ENCODE data around the gene GNAI2. TPM values are rescaled to one million over a fixed set of nuclear protein-coding genes. Genes with fewer than 3 reads are reported as not detected.

GNAI2 gene
- total RNA-seq, 1 experiment from 2014 or later: 201 TPM

- Histone ChIP-seq H3F3A (ENCODE audit: insufficient read depth, low read depth) (no peaks in the 10 kb centered on the region), H3K27me3 (ENCODE audit: insufficient read depth, low read depth) (no peaks in the 10 kb centered on the region), H3K9me2 (ENCODE audit: insufficient read depth) (no peaks in the 10 kb centered on the region), H4K20me1 (ENCODE audit: insufficient read depth) (no peaks in the 10 kb centered on the region), H2AFZ (no peak overlapping the region), H3K4me2 (no peak overlapping the region), H3K4me3 (no peak overlapping the region), H3K9me3 (ENCODE audit: insufficient read depth, low read depth) (no peaks in the 10 kb centered on the region), H3K36me3 (ENCODE audit: low read depth) (no peaks in the 10 kb centered on the region), H3K4me1 (replicated peaks; ENCODE audit: insufficient read depth) (no peaks in the 10 kb centered on the region), H3K27ac (no peak overlapping the region), H3K79me2 (ENCODE audit: low read depth) (no peaks in the 10 kb centered on the region)
- CTCF ChIA-PET: no interaction called here
- POLR2A ChIA-PET (ENCODE audit: unreplicated experiment): interaction anchor here (0.6 kb wide), 1 partner anchor 18 kb away, joined by 7 read pairs; no protein-coding TSS in a partner anchor
- no peak for TF ChIP-seq CTCF (conservative IDR thresholded peaks at IDR 0.05)
- intact Hi-C loops (cut with micrococcal nuclease; ENCODE audit: unreplicated experiment): no loop called here
- DNase-seq: no peak
- no TSS peak for BruUV-seq (replicated peaks)
Observed at GRCh38 chr3:50217681-50218080, 18.3 kb upstream of the GNAI2 start.

- BruUV-seq (replicated peaks): no TSS peak
- H3K4me1 ChIP-seq (replicated peaks; ENCODE audit: insufficient read depth): no peaks in the 10 kb centered on the region
- POLR2A ChIA-PET (ENCODE audit: unreplicated experiment): interaction anchor here (0.6 kb wide), 1 partner anchor 50 kb away, joined by 4 read pairs; no protein-coding TSS in a partner anchor
- CTCF ChIA-PET: interaction anchor here (0.6 kb wide), 1 partner anchor 357 kb away, joined by 3 read pairs; no protein-coding TSS in a partner anchor
- no peaks in the 10 kb centered on the region for H3F3A ChIP-seq (ENCODE audit: insufficient read depth, low read depth)
- H3K9me3 ChIP-seq (ENCODE audit: insufficient read depth, low read depth): no peaks in the 10 kb centered on the region
- no peaks in the 10 kb centered on the region for H3K9me2 ChIP-seq (ENCODE audit: insufficient read depth)
- no peak overlapping the region for H2AFZ ChIP-seq
- no peak overlapping the region for H3K27ac ChIP-seq
- H3K79me2 ChIP-seq (ENCODE audit: low read depth): no peaks in the 10 kb centered on the region
- no peaks in the 10 kb centered on the region for H4K20me1 ChIP-seq (ENCODE audit: insufficient read depth)
- H3K27me3 ChIP-seq (ENCODE audit: insufficient read depth, low read depth): no peaks in the 10 kb centered on the region
- no peak for DNase-seq
- H3K4me2 ChIP-seq: no peak overlapping the region
- intact Hi-C loops (cut with micrococcal nuclease; ENCODE audit: unreplicated experiment): no loop called here
- TF ChIP-seq EZH2 (IDR thresholded peaks at IDR 0.05; ENCODE audit: low read depth): no peak
- TF ChIP-seq CTCF (conservative IDR thresholded peaks at IDR 0.05): no peak
- H3K4me3 ChIP-seq: no peak overlapping the region
- no peaks in the 10 kb centered on the region for H3K36me3 ChIP-seq (ENCODE audit: low read depth)
Observed at GRCh38 chr3:50218448-50218847, 17.6 kb upstream of the GNAI2 start.

- intact Hi-C loops (cut with micrococcal nuclease; ENCODE audit: unreplicated experiment): no loop called here
- no peaks in the 10 kb centered on the region for H3K36me3 ChIP-seq (ENCODE audit: low read depth)
- BruUV-seq (replicated peaks): no TSS peak
Observed at GRCh38 chr3:50219285-50219684, 16.7 kb upstream of the GNAI2 start.

More at GRCh38 chr3:50219285-50219684, 16.7 kb upstream of the GNAI2 start:
- H3K9me3 ChIP-seq (ENCODE audit: insufficient read depth, low read depth): no peaks in the 10 kb centered on the region
- no peak for DNase-seq
- H3K4me3 ChIP-seq: no peak overlapping the region
- ChIA-PET CTCF (interaction anchor here (0.6 kb wide), 1 partner anchor 356 kb away, joined by 3 read pairs; no protein-coding TSS in a partner anchor), POLR2A (ENCODE audit: unreplicated experiment) (interaction anchor here (0.5 kb wide), 1 partner anchor 41 kb away, joined by 12 read pairs; no protein-coding TSS in a partner anchor)
- no peaks in the 10 kb centered on the region for H3K9me2 ChIP-seq (ENCODE audit: insufficient read depth)
- TF ChIP-seq EZH2 (IDR thresholded peaks at IDR 0.05; ENCODE audit: low read depth) (no peak), CTCF (conservative IDR thresholded peaks at IDR 0.05) (no peak)
- H3K27ac ChIP-seq: no peak overlapping the region
- H3K79me2 ChIP-seq (ENCODE audit: low read depth): no peaks in the 10 kb centered on the region
- no peak overlapping the region for H2AFZ ChIP-seq
- H3F3A ChIP-seq (ENCODE audit: insufficient read depth, low read depth): no peaks in the 10 kb centered on the region
- H4K20me1 ChIP-seq (ENCODE audit: insufficient read depth): no peaks in the 10 kb centered on the region
- no peaks in the 10 kb centered on the region for H3K27me3 ChIP-seq (ENCODE audit: insufficient read depth, low read depth)
- H3K4me2 ChIP-seq: no peak overlapping the region
- no peaks in the 10 kb centered on the region for H3K4me1 ChIP-seq (replicated peaks; ENCODE audit: insufficient read depth)

Measured in PC-9 (cell line).